ENCODE measurements around the gene HIRIP3.

HIRIP3 gene

GRCh38 chr16:29982560-29983419 is 12.6 kb downstream of the HIRIP3 start:
- TF ChIP-seq YY1 (IDR thresholded peaks at IDR 0.05; ENCODE audit: low read depth) (no peak), USF1 (IDR thresholded peaks at IDR 0.05) (no peak), TAF1 (IDR thresholded peaks at IDR 0.05; ENCODE audit: low read depth) (no peak), CEBPB (IDR thresholded peaks at IDR 0.05) (no peak), MAX (IDR thresholded peaks at IDR 0.05) (no peak), RAD21 (IDR thresholded peaks at IDR 0.05; ENCODE audit: low read depth) (no peak), CREB1 (IDR thresholded peaks at IDR 0.05; ENCODE audit: low read depth) (no peak), TEAD4 (IDR thresholded peaks at IDR 0.05) (no peak), REST (IDR thresholded peaks at IDR 0.05; ENCODE audit: low read depth) (no peak), FOXM1 (IDR thresholded peaks at IDR 0.05; ENCODE audit: borderline replicate concordance, low read depth) (no peak), NFIC (IDR thresholded peaks at IDR 0.05) (no peak), EGR1 (IDR thresholded peaks at IDR 0.05) (no peak)

GRCh38 chr16:29978564-29979270 is 16.7 kb downstream of the HIRIP3 start:
- TF ChIP-seq CEBPB (IDR thresholded peaks at IDR 0.05) (no peak), ZBTB7A (IDR thresholded peaks at IDR 0.05; ENCODE audit: low read depth) (no peak), FOXM1 (IDR thresholded peaks at IDR 0.05; ENCODE audit: borderline replicate concordance, low read depth) (no peak), MAX (IDR thresholded peaks at IDR 0.05) (no peak), TAF1 (IDR thresholded peaks at IDR 0.05; ENCODE audit: low read depth) (no peak), RAD21 (IDR thresholded peaks at IDR 0.05; ENCODE audit: low read depth) (no peak), TEAD4 (IDR thresholded peaks at IDR 0.05) (no peak), REST (IDR thresholded peaks at IDR 0.05; ENCODE audit: low read depth) (no peak), EP300 (IDR thresholded peaks at IDR 0.05; ENCODE audit: borderline replicate concordance) (no peak), NFIC (IDR thresholded peaks at IDR 0.05) (no peak), USF1 (IDR thresholded peaks at IDR 0.05) (no peak), CREB1 (IDR thresholded peaks at IDR 0.05; ENCODE audit: low read depth) (no peak), EGR1 (IDR thresholded peaks at IDR 0.05) (no peak), TCF12 (IDR thresholded peaks at IDR 0.05; ENCODE audit: low read depth) (no peak), YY1 (IDR thresholded peaks at IDR 0.05; ENCODE audit: low read depth) (no peak)

GRCh38 chr16:29978081-29978480 is 17.3 kb downstream of the HIRIP3 start:
- no peak for TF ChIP-seq TCF12 (IDR thresholded peaks at IDR 0.05; ENCODE audit: low read depth)
- no peak for TF ChIP-seq TAF1 (IDR thresholded peaks at IDR 0.05; ENCODE audit: low read depth)
- TF ChIP-seq REST (IDR thresholded peaks at IDR 0.05; ENCODE audit: low read depth), result no peak
- no peak for TF ChIP-seq YY1 (IDR thresholded peaks at IDR 0.05; ENCODE audit: low read depth)
- TF ChIP-seq TEAD4 (IDR thresholded peaks at IDR 0.05), result no peak
- TF ChIP-seq RAD21 (IDR thresholded peaks at IDR 0.05; ENCODE audit: low read depth), result no peak
- no peak for TF ChIP-seq MAX (IDR thresholded peaks at IDR 0.05)
- no peak for TF ChIP-seq NFIC (IDR thresholded peaks at IDR 0.05)
- TF ChIP-seq USF1 (IDR thresholded peaks at IDR 0.05), result no peak
- TF ChIP-seq CEBPB (IDR thresholded peaks at IDR 0.05), result no peak
- TF ChIP-seq ZBTB7A (IDR thresholded peaks at IDR 0.05; ENCODE audit: low read depth), result no peak
- TF ChIP-seq EGR1 (IDR thresholded peaks at IDR 0.05), result no peak
- no peak for TF ChIP-seq CREB1 (IDR thresholded peaks at IDR 0.05; ENCODE audit: low read depth)
- no peak for TF ChIP-seq FOXM1 (IDR thresholded peaks at IDR 0.05; ENCODE audit: borderline replicate concordance, low read depth)
- no peak for TF ChIP-seq EP300 (IDR thresholded peaks at IDR 0.05; ENCODE audit: borderline replicate concordance)
